ENCODE measurements around the gene TBC1D16.

GRCh38 chr17:79986411-79987186, 49.1 kb downstream of the TBC1D16 start:
- TF ChIP-seq CTCF (IDR thresholded peaks at IDR 0.05) (no peak), POLR2AphosphoS5 (IDR thresholded peaks at IDR 0.05) (no peak)

All from breast epithelium (tissue), 3 donors.